PC-3 (cell line): ENCODE results near the gene GTF3C5. TPM values are rescaled to one million over a fixed set of nuclear protein-coding genes. Genes with fewer than 3 reads are reported as not detected.

Experiments used
- ATAC-seq: fragments of 200-7000 bp; cut with Tn5 transposase; 2 replicates; pipeline ENCODE4 v1.9.1; 2020; ENCODE audit warnings: mild to moderate bottlenecking, moderate library complexity
- Bru-seq: library from RNA; stranded (reverse); fragments of 400-500 nt; gene quantifications from one replicate; lab custom pipeline; 2021; lab: Mats Ljungman, UMichigan
- BruChase-seq, 2 experiments: library from RNA; stranded (reverse); fragments of 400-500 nt; gene quantifications; one replicate each; lab custom pipeline; 2021; lab: Mats Ljungman, UMichigan
- BruUV-seq: library from RNA; stranded (reverse); fragments of 400-500 nt; replicated peaks from 2 replicates; lab custom pipeline; 2021; lab: Mats Ljungman, UMichigan
- CTCF ChIA-PET: fragments of 300-600 bp; sonication (Branson Sonifier 250); formaldehyde crosslinking; loops from one replicate; lab custom pipeline; 2022; ENCODE audit warnings: antibody characterized with exemption; lab: Charles Lee
- POLR2A ChIA-PET: fragments of 300-600 bp; sonication (Branson Sonifier 250); formaldehyde crosslinking; loops from one replicate; lab custom pipeline; 2022; ENCODE audit warnings: antibody characterized with exemption; ENCODE audit not compliant: unreplicated experiment; lab: Charles Lee
- DNase-seq: peaks from one replicate; pipeline ENCODE4 v3.0.0-alpha.2; 2015
- H2AFZ ChIP-seq: fragments of 300-600 bp; sonication (generic); 2 replicates; pipeline ENCODE4 v1.6.0; 2016; ENCODE audit warnings: antibody characterized with exemption, low read length
- H3F3A ChIP-seq: fragments of 300-600 bp; sonication (generic); one replicate; pipeline ENCODE4 v1.6.0; 2017; ENCODE audit warnings: antibody characterized with exemption, low read length, control low read depth, mild to moderate bottlenecking; ENCODE audit not compliant: unreplicated experiment
- H3K27ac ChIP-seq: fragments of 300-600 bp; sonication (generic); 2 replicates; pipeline ENCODE4 v1.5.1; 2016; ENCODE audit warnings: mild to moderate bottlenecking, low read length
- H3K27me3 ChIP-seq: fragments of 300-600 bp; sonication (generic); 2 replicates; pipeline ENCODE4 v1.6.1; 2016; ENCODE audit warnings: low read length, mixed read lengths
- H3K36me3 ChIP-seq: fragments of 300-600 bp; sonication (generic); 2 replicates; pipeline ENCODE4 v1.6.1; 2016; ENCODE audit warnings: low read depth, mixed run types, low read length, mixed read lengths
- H3K4me1 ChIP-seq: fragments of 300-600 bp; sonication (generic); 2 replicates; pipeline ENCODE4 v1.5.1; 2016; ENCODE audit warnings: low read length; ENCODE audit not compliant: insufficient read depth
- H3K4me2 ChIP-seq: fragments of 300-600 bp; sonication (generic); 2 replicates; pipeline ENCODE4 v1.6.0; 2016; ENCODE audit warnings: low read length
- H3K4me3 ChIP-seq: fragments of 300-600 bp; sonication (generic); 2 replicates; pipeline ENCODE4 v1.5.1; 2016; ENCODE audit warnings: mild to moderate bottlenecking, low read length, mixed read lengths
- H3K79me2 ChIP-seq: fragments of 300-600 bp; sonication (generic); 2 replicates; pipeline ENCODE4 v1.6.1; 2017; ENCODE audit warnings: low read length, mixed read lengths
- H3K9ac ChIP-seq: fragments of 300-600 bp; sonication (generic); 2 replicates; pipeline ENCODE4 v1.6.0; 2016; ENCODE audit warnings: mild to moderate bottlenecking, low read length
- H3K9me2 ChIP-seq: fragments of 300-600 bp; sonication (generic); replicated peaks from 2 replicates; pipeline ENCODE4 v1.6.1; 2016; ENCODE audit warnings: mixed run types, low read length, mixed read lengths
- H3K9me3 ChIP-seq: fragments of 300-600 bp; sonication (generic); 2 replicates; pipeline ENCODE4 v1.6.1; 2016; ENCODE audit warnings: low read length, mixed read lengths
- H4K20me1 ChIP-seq: fragments of 300-600 bp; sonication (generic); 2 replicates; pipeline ENCODE4 v1.6.1; 2016; ENCODE audit warnings: low read length, mixed read lengths
- EZH2 ChIP-seq: fragments of 300-600 bp; sonication (generic); IDR thresholded peaks from one replicate; pipeline ENCODE4 v1.6.1; 2017; ENCODE audit warnings: antibody characterized with exemption, mild to moderate bottlenecking, low read length; ENCODE audit not compliant: unreplicated experiment
- EZH2phosphoT487 ChIP-seq: fragments of 300-600 bp; sonication (generic); IDR thresholded peaks from 2 replicates; pipeline ENCODE4 v1.6.1; 2018; ENCODE audit warnings: mild to moderate bottlenecking, antibody characterized with exemption, low read length, borderline replicate concordance
- intact Hi-C: fragments of 100-400 bp; cut with micrococcal nuclease; formaldehyde crosslinking; loops from 2 replicates; pipeline ENCODE4 v1.9.0; 2023
- long read RNA-seq: library from polyadenylated mRNA; unstranded; transcript quantifications from one replicate; pipeline ENCODE4 v2.0.0, GENCODE V29; 2021; ENCODE audit not compliant: unreplicated experiment
- total RNA-seq: library from RNA; depleted of rRNA; stranded (reverse); fragments of >200 nt; gene quantifications from 2 replicates; pipeline ENCODE4 v1.2.3, GENCODE V29; 2014; rRNA removed
- TF ChIP-seq, protein P1 (sequence below): fragments of 300-600 bp; sonication (generic); conservative IDR thresholded peaks from 2 replicates; pipeline ENCODE4 v1.5.1; 2017; ENCODE audit warnings: antibody characterized with exemption, low read depth, mild to moderate bottlenecking, low read length

Gene GTF3C5, protein sequence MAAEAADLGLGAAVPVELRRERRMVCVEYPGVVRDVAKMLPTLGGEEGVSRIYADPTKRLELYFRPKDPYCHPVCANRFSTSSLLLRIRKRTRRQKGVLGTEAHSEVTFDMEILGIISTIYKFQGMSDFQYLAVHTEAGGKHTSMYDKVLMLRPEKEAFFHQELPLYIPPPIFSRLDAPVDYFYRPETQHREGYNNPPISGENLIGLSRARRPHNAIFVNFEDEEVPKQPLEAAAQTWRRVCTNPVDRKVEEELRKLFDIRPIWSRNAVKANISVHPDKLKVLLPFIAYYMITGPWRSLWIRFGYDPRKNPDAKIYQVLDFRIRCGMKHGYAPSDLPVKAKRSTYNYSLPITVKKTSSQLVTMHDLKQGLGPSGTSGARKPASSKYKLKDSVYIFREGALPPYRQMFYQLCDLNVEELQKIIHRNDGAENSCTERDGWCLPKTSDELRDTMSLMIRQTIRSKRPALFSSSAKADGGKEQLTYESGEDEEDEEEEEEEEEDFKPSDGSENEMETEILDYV
- total RNA-seq, result 78.5 and 98.3 TPM in 2 replicates
- Bru-seq, nascent RNA, result percentile 74 among the genes with signal in this experiment
- BruChase-seq, experiment 1, labeled RNA remaining after a 6-hour chase, result percentile 76 among the genes with signal in this experiment
- BruChase-seq, experiment 2, labeled RNA remaining after a 2-hour chase, result percentile 73 among the genes with signal in this experiment
- long read RNA-seq, transcript GTF3C5-202 (11 exons, 2,406 nt), result major isoform, 18 of 58 reads
- long read RNA-seq, partial matches to known transcripts, result 29 of 58 reads
- long read RNA-seq, other reads (novel, unspliced or antisense), result 10 of 58 reads

DNA sequence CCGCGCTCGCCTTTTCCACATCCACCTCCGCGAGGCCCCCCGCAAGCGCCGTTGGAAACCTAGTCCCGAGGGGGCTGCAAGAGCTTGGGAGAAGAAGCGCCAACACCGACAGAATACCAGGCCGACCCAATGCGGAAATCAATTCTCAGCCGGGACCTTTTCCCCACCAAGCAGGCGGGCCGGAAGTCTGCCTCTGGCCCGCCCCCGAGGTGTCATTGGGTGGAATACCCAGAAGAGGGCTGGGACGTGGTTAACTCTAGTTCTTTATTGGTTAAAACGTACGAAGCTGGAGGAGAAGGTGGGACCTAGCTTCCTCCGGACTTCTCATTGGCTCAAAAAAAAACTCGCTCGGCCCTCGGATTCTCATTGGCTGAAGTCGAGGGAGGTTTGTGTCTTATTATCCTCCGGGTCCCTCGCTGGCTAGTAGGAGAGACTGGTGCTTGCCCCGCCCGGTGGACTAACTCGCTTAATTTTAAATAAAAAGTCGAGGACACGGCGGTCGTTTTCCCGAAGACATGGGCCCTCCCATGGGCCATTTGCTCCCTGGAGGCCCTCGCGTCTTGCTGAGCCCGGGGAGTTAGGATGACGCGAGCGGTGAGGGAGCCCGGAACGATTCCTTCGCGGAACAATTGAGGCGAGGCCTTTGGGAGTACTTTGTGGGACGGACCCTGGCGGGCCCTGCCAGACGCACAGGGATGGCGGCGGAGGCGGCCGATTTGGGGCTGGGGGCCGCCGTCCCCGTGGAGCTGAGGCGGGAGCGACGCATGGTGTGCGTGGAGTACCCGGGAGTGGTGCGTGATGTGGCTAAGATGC is at the start of gene GTF3C5:
TSS of gene GTF3C5 (plus strand) at position 681 of the 813 bp plus-strand sequence. CDS start at position 696, 15 bp downstream.
- peaks cover 12% of the 10 kb centered on the region for H3K4me1 ChIP-seq
- ATAC-seq, result peak; percentile 96
- no peaks in the 10 kb centered on the region; the same call in 1 of the 2 replicates for H4K20me1 ChIP-seq
- no peaks in the 10 kb centered on the region for H3F3A ChIP-seq
- peak within 1 kb of the TSS; percentile 89 for H3K4me2 ChIP-seq
- H3K9me2 ChIP-seq, result no peaks in the 10 kb centered on the region
- H3K4me3 ChIP-seq, result peak within 1 kb of the TSS; percentile 99
- no peaks in the 10 kb centered on the region for H3K27me3 ChIP-seq
- intact Hi-C loops, result loop anchor here (2.0 kb wide), 1 partner anchor 118 kb away; no protein-coding TSS in a partner anchor
- CTCF ChIA-PET, result interaction anchor here (1.2 to 1.4 kb wide), 2 partner anchors 9 to 114 kb away, joined by 5 to 9 read pairs; no protein-coding TSS in a partner anchor
- BruUV-seq, result TSS peak; percentile 54
- TF ChIP-seq, protein P1, sequence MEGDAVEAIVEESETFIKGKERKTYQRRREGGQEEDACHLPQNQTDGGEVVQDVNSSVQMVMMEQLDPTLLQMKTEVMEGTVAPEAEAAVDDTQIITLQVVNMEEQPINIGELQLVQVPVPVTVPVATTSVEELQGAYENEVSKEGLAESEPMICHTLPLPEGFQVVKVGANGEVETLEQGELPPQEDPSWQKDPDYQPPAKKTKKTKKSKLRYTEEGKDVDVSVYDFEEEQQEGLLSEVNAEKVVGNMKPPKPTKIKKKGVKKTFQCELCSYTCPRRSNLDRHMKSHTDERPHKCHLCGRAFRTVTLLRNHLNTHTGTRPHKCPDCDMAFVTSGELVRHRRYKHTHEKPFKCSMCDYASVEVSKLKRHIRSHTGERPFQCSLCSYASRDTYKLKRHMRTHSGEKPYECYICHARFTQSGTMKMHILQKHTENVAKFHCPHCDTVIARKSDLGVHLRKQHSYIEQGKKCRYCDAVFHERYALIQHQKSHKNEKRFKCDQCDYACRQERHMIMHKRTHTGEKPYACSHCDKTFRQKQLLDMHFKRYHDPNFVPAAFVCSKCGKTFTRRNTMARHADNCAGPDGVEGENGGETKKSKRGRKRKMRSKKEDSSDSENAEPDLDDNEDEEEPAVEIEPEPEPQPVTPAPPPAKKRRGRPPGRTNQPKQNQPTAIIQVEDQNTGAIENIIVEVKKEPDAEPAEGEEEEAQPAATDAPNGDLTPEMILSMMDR, result no peak
- TF ChIP-seq EZH2 (no peak), EZH2phosphoT487 (no peak)
- H3K36me3 ChIP-seq, result no peaks in the 10 kb centered on the region
- peaks cover 56% of the 10 kb centered on the region for H3K79me2 ChIP-seq
- POLR2A ChIA-PET, result interaction anchor here (0.5 to 0.9 kb wide), 4 partner anchors 114 to 335 kb away, joined by 3 to 5 read pairs (median 4); no protein-coding TSS in a partner anchor
- no peaks in the 10 kb centered on the region for H3K9me3 ChIP-seq
- H3K27ac ChIP-seq, result peak within 1 kb of the TSS; percentile 41; the same call in 1 of the 2 replicates
- peak within 1 kb of the TSS; percentile 96 for H3K9ac ChIP-seq
- H2AFZ ChIP-seq, result peak within 1 kb of the TSS; percentile 88
- DNase-seq, result peak; percentile 97

DNA sequence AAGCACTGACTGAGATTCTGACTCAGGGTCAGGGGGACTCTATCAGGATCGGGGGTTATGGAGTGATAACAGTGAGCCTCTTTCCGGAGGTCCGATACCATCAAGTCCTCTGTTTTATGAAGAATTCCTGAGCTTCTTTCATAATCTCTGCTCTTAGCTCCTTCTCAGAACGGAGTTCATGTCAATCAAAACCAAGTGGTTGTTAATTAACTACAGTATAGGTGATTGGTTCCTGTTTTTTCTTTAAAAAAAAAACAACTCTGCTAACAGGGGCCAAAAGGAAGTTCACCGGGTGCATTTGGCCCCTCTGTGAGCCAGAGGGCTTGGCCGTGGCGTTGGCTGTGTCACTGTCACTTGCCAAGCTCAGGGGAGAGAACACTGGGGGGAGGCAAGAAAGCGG is 48.3 kb upstream of the GTF3C5 start:
- Histone ChIP-seq H3K27ac (no peak overlapping the region), H3K36me3 (no peaks in the 10 kb centered on the region), H4K20me1 (no peaks in the 10 kb centered on the region), H3K9me3 (no peaks in the 10 kb centered on the region), H3K79me2 (no peaks in the 10 kb centered on the region), H3K4me2 (no peak overlapping the region), H3K9me2 (no peaks in the 10 kb centered on the region), H3F3A (no peaks in the 10 kb centered on the region), H2AFZ (no peak overlapping the region), H3K27me3 (peaks cover 15% of the 10 kb centered on the region), H3K4me3 (no peak overlapping the region), H3K9ac (no peak overlapping the region), H3K4me1 (no peaks in the 10 kb centered on the region)
- POLR2A ChIA-PET, result no interaction called here
- BruUV-seq, result no TSS peak
- ATAC-seq, result no peak
- CTCF ChIA-PET, result interaction anchor here (0.6 kb wide), 1 partner anchor 8 kb away, joined by 10 read pairs; no protein-coding TSS in a partner anchor
- intact Hi-C loops, result no loop called here
- TF ChIP-seq, protein P1, result no peak
- TF ChIP-seq EZH2 (no peak), EZH2phosphoT487 (no peak)
- no peak for DNase-seq
